Vagina (tissue), 2 donors: Measurements from ENCODE around the gene COL18A1. TPM values are rescaled to one million over a fixed set of nuclear protein-coding genes. Genes with fewer than 3 reads are reported as not detected.
A peak's percentile ranks its signal among the peaks of the same experiment; 100 is the strongest.
"Not testable (repeated sequence)": the region's sequence is repeated elsewhere in the genome, so short reads cannot be mapped to it uniquely, and the experiment has no call there.

Source experiments
- DNase-seq, 2 donors: peaks; one replicate each; pipeline ENCODE4 v3.0.0-alpha.2; 2017; ENCODE audit errors: extremely low spot score in 2 of 2
- H3K27ac ChIP-seq: fragments of 200-600 bp; sonication (generic); one replicate; pipeline ENCODE4 v1.5.1; 2019
- H3K27me3 ChIP-seq: fragments of 200-600 bp; sonication (generic); one replicate; pipeline ENCODE4 v1.5.1; 2019
- H3K36me3 ChIP-seq, 2 donors: fragments of 200-600 bp; sonication (generic); one replicate each; pipeline ENCODE4 v1.5.1; 2017 to 2019
- H3K4me1 ChIP-seq: fragments of 200-600 bp; sonication (generic); one replicate; pipeline ENCODE4 v1.5.1; 2019
- H3K4me3 ChIP-seq, 2 donors: fragments of 200-600 bp; sonication (generic); 1 replicate in 1 of 2; 2 replicates in 1 of 2; pipeline ENCODE4 v1.5.1; 2016 to 2019
- H3K9me3 ChIP-seq: fragments of 200-600 bp; sonication (generic); one replicate; pipeline ENCODE4 v1.5.1; 2019
- CTCF ChIP-seq, 3 experiments: fragments of 450-650 bp in 2 of 3; fragments of 200-600 bp in 1 of 3; sonication (generic) in 1 of 3; IDR thresholded peaks; one replicate each; pipeline ENCODE4 v1.5.1; 2017 to 2019; ENCODE audit warnings: antibody characterized with exemption in 3 of 3, mild to moderate bottlenecking in 2 of 3, moderate library complexity in 2 of 3
- POLR2A ChIP-seq, 2 donors: fragments of 450-650 bp; IDR thresholded peaks; one replicate each; pipeline ENCODE4 v1.6.1; 2017; ENCODE audit warnings: antibody characterized with exemption in 2 of 2, mild to moderate bottlenecking in 2 of 2, moderate library complexity in 2 of 2
- POLR2AphosphoS5 ChIP-seq, 2 donors: sonication (generic); formaldehyde crosslinking; IDR thresholded peaks; one replicate each; pipeline ENCODE4 v1.9.0; 2017; ENCODE audit warnings: antibody characterized with exemption in 2 of 2, mild to moderate bottlenecking in 2 of 2, low read depth in 1 of 2; ENCODE audit not compliant: insufficient read depth in 1 of 2
- intact Hi-C: fragments of 100-400 bp; cut with DNase I; formaldehyde crosslinking; loops from one replicate; pipeline ENCODE4 v1.15.1; 2023
- microRNA-seq: library from miRNA; unstranded; fragments of <30 nt; microRNA quantifications from one replicate; pipeline ENCODE4, GENCODE V29; 2017; ENCODE audit warnings: borderline number of aligned reads, borderline replicate concordance
- small RNA-seq: library from RNA; depleted of rRNA; stranded (forward); fragments of <200 nt; gene quantifications from one replicate; pipeline ENCODE3, GENCODE V24; 2016
- total RNA-seq: library from RNA; depleted of rRNA; stranded (reverse); fragments of >200 nt; gene quantifications from one replicate; pipeline ENCODE4 v1.2.3, GENCODE V29; 2016

The COL18A1 gene
- total RNA-seq, 1 donor from 2014 or later = 86.7 TPM

GRCh38 chr21:45560106-45561021 lies 155.4 kb downstream of the COL18A1 start:
- intact Hi-C loops = no loop called here
- no peaks in the 10 kb centered on the region for H3K9me3 ChIP-seq
- H3K27me3 ChIP-seq = no peaks in the 10 kb centered on the region
- no peaks in the 10 kb centered on the region for H3K36me3 ChIP-seq
- no peak for DNase-seq
- no peak for TF ChIP-seq CTCF (IDR thresholded peaks at IDR 0.05)
- no peak for TF ChIP-seq POLR2A (IDR thresholded peaks at IDR 0.05)
- TF ChIP-seq POLR2AphosphoS5 (IDR thresholded peaks at IDR 0.05; ENCODE audit: insufficient read depth in 1 of 2, low read depth in 1 of 2) = no peak
- no peaks in the 10 kb centered on the region for H3K4me1 ChIP-seq
- no peak overlapping the region for H3K27ac ChIP-seq
- no peak overlapping the region for H3K4me3 ChIP-seq

GRCh38 chr21:45561241-45561640 lies 156.3 kb downstream of the COL18A1 start:
- H3K4me1 ChIP-seq, DNase-seq, H3K4me3 ChIP-seq, H3K27ac ChIP-seq, H3K27me3 ChIP-seq, H3K9me3 ChIP-seq, intact Hi-C loops, H3K36me3 ChIP-seq: not testable (repeated sequence)

GRCh38 chr21:45562402-45562801 lies 157.4 kb downstream of the COL18A1 start:
- no peak for DNase-seq
- Histone ChIP-seq H3K27ac (no peak overlapping the region), H3K27me3 (no peaks in the 10 kb centered on the region), H3K36me3 (no peaks in the 10 kb centered on the region), H3K4me3 (no peak overlapping the region), H3K9me3 (no peaks in the 10 kb centered on the region), H3K4me1 (no peaks in the 10 kb centered on the region)
- TF ChIP-seq POLR2AphosphoS5 (IDR thresholded peaks at IDR 0.05; ENCODE audit: insufficient read depth in 1 of 2, low read depth in 1 of 2) (no peak), POLR2A (IDR thresholded peaks at IDR 0.05) (no peak), CTCF (IDR thresholded peaks at IDR 0.05) (no peak)
- intact Hi-C loops = no loop called here

GRCh38 chr21:45562965-45563364 lies 158.0 kb downstream of the COL18A1 start:
- TF ChIP-seq POLR2A (IDR thresholded peaks at IDR 0.05) = no peak
- no peak for TF ChIP-seq POLR2AphosphoS5 (IDR thresholded peaks at IDR 0.05; ENCODE audit: insufficient read depth in 1 of 2, low read depth in 1 of 2)
- TF ChIP-seq CTCF (IDR thresholded peaks at IDR 0.05) = no peak
- no peaks in the 10 kb centered on the region for H3K27me3 ChIP-seq
- no peak overlapping the region for H3K4me3 ChIP-seq
- no peaks in the 10 kb centered on the region for H3K4me1 ChIP-seq
- intact Hi-C loops = no loop called here
- no peak overlapping the region for H3K27ac ChIP-seq
- DNase-seq = no peak
- H3K9me3 ChIP-seq = no peaks in the 10 kb centered on the region
- no peaks in the 10 kb centered on the region for H3K36me3 ChIP-seq

Small RNAs within 50 kb of the gene (microRNA-seq; reads per million reads assigned to microRNA genes)
- gene MIR6815 = 7.2 reads per million, percentile 15 among the genes with 10 or more reads in this experiment

Small RNAs within 50 kb of the gene (small RNA-seq; reads per million reads assigned to genes)
- gene MIR6815 (not detected), gene MTCO1P3 (not detected)

Other genes with a start within 250 kb of the COL18A1 start
- 38.3 TPM for gene POFUT2, start 117.3 kb upstream of the COL18A1 start, total RNA-seq
- 4.9 TPM for gene SLC19A1, start 137.3 kb downstream of the COL18A1 start, total RNA-seq
- 4.9 TPM for gene PCBP3, start 238.6 kb downstream of the COL18A1 start, total RNA-seq